HG02588 (cell line): ENCODE results near the gene DNAAF1.
"Not testable (repeated sequence)": the region's sequence is repeated elsewhere in the genome, so short reads cannot be mapped to it uniquely, and the experiment has no call there.

Source experiments
- ATAC-seq: cut with Tn5 transposase; IDR thresholded peaks from one replicate; pipeline ENCODE4 v1.9.1; 2021; ENCODE audit warnings: mild to moderate bottlenecking, moderate library complexity; ENCODE audit not compliant: unreplicated experiment

Gene DNAAF1

DNA sequence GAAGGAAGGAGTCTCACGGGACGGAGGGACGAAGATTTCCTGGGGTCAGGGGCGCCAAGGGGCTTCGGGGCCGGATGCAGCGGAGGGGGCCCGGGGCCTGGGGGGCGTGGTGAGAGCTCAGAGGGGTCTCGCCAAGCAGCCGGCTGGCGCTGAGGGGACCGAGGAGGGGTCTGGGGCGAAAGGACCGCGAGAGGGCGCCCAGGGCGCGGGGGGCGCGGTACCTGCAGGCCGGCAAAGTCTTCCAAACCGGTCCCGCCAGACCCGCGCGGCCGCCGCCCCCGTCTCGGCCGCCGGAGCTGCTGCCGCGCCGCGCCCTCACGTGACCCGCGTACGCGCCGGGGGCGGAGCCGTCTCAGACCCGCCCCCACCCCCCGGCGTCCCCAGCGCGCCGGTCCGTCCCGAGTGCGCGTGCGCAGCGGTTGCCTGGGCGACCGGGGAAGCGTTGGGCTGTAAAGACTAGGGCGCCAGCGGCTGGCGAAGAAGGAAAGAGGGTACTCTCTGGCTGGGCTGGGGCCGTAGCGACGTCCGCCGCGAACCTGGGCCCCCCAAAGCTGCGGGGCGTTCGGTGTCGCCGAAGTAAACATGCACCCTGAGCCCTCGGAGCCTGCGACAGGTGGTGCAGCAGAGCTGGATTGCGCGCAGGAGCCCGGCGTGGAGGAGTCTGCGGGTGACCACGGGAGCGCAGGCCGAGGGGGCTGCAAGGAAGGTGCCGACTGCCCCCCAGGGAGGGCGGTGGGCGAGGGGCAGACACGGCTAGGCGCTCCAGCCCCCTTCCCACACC is at the start of gene DNAAF1, which contains the start of gene HSDL1:
Gene DNAAF1, plus strand, starts transcription at position 450 of the 781 bp plus-strand sequence. Its CDS starts 133 bp downstream, at position 583.
Gene HSDL1, minus strand, starts transcription at position 319 of the 781 bp plus-strand sequence. CDS start 13,856 bp downstream, outside the sequence.
- peak; percentile 77 for ATAC-seq

DNA sequence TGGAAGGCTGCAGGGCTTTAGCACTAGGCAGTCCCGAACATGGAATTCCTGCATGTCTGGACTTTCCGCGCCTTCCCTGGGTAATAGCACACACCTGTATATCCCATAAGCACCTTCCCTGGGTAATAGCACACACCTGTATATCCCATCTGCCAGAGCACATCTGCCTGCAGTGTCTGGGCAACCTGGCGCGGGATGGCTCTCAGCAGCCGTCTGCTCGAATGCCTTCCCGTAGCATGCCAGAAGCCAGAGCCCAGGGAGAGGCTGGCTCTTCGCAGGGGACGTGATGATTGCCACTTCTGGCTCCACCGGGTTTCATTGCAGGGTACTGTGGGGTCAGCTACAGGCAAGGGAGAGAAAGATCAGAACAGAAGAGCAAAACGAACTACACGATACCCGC is 49.6 kb upstream of the DNAAF1 start:
- ATAC-seq, result no peak

DNA sequence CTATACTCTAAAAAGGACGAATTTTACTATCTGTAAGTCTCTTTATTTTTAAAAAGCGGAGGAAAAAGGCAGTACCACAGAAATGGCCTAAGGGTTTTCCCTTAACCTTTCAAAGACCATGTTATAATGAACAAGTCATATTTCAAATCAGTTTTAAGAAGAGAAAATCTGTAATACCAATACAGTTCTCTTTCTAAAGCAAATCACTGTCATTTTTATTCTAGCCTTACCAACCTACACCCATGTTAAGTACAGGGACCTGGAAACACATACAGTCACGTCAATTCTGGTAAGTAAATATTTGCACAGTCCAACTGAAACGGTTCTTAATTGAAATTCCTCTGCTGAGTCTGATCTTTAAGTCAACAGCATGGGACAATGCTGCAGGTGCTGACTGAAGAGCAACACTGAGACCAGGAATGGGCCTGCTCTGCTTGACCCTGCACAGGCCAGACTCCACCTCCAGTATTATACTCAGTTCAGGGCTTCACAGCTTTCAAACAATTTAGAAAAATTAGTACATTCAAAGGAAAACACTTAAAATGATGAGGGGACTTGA is 48.6 kb upstream of the DNAAF1 start:
- ATAC-seq, result no peak

DNA sequence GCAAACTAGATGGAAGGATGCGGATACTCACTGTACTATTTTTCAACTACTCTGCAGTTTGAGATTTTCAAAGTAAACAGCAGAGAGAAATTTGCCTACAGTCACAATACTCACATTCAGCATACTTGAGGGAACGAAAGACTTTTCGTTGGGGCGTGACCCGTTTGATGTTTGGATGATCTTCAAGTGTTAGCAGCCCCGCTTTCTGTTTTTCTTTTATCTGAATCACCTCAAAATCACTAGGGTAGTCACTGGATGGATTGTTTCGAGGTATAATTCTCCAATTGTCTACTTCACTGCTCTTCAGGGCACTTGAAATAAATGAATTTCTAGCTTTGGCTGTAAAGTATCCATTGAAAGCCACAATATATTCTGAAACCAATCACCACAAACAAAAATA is 46.2 kb upstream of the DNAAF1 start:
- ATAC-seq, result no peak

DNA sequence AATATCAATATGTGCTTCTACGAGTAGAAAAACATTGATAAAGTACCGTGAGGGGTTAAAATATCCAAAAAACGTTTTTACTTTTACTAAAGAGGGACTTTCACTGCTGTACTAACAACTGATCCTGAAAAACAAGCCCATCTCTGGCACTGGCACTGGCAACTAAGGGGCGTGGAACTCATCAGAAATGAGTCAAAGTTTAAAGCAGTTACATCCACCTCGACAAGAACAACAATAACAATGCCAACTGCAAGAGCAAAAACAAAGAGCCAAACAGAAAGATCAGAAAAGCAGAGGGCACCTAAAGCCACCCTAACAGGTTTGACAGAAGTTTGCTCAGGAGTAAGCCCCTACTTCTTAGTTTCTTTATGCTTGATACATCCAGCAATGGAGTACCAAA is 41.4 kb upstream of the DNAAF1 start:
- ATAC-seq, result no peak

DNA sequence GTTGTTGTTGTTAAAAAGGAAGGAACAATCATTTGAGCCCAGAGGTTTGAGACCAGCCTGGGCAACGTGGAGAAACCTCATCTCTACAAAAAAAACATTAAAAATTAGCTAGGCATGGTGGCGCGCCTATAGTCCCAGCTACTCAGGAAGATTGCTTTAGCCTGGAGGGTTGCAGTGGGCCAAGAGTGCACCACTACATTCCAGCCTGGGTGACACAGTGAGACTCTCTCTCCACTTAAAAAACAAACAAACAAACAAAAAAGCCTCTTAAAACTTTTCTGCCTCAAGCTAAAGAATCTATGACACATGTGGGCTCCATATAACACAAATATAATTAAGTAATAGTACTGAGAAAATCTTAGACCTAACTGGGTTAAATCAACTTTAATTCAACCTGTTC is 40.9 kb upstream of the DNAAF1 start:
- no peak for ATAC-seq

DNA sequence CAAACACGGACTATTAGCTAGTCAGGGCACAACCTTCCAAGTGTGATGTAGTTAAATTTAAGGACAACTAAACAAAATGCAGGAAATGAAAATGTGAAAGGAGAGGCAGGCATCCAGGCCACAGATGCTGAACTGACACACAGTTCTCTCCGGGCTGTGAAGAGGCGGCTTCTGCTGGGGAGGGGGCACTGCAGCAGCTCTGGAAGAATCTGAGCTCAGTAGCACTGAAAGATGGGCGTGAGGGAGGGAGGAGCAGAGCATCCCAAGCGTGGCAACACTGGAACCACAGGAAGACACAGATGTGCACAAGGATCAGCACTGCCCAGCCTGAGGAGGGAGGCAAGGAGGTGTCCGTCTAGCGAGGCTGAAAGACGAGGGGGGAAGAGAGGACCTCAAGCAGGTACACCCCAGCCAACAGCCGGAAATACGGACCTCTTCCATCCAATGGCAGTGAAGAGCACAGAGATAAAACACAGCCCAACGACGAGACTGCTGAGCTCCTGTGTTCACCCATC is 39.8 kb upstream of the DNAAF1 start:
- no peak for ATAC-seq

DNA sequence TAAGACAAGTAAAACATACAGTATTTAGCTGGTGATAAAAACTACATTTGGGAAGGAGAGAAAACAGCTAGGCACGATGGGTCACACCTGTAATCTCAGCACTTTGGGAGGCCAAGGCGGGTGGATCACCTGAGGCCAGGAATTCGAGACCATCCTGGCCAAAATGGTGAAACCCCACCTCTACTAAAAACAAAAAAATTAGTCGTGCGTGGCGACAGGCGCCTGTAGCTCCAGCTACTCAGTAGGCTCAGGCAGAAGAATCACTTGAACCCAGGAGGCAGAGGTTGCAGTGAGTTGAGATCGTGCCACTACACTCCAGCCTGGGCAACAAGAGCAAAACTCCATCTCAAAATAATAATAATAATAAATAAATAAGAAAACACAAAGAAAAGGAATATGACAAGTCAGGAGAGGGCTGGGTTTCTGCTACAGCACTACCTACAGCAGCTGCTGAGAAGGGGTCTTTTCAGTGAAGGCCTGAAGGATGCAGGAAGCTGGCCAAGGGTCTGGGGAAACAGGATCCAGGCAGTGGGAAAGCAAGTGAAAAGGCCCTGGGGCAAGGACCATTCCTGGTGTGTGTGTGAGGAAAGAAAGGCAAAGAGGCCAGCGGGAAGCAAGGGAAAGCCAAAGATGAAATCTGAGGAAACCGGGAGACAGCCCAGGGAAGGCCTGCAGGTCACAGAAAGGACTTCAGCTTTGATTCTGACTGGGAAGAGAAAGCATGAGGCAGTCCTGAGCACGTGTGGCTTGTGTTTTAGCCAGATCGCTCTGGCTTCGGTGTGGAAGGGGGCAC is 39.0 kb upstream of the DNAAF1 start:
- no peak for ATAC-seq

DNA sequence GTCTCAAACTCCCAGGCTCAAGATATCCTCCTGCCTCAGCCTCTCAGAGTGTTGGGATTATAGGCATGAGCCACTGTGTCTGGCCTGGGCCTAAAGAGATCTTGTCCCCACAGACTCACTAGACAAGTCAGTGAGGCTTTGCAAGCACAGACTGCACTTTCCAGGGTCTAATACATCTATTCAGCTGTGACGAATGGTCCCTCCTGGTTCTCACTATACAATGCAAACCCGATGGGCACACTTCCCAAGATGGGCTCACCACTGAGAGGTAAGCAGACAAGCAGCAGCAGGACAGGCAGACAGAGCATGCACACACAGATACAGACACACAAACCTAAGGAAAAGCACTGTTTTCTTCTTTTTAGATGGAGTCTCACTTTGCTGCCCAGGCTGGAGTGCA is 37.2 kb upstream of the DNAAF1 start:
- no peak for ATAC-seq

DNA sequence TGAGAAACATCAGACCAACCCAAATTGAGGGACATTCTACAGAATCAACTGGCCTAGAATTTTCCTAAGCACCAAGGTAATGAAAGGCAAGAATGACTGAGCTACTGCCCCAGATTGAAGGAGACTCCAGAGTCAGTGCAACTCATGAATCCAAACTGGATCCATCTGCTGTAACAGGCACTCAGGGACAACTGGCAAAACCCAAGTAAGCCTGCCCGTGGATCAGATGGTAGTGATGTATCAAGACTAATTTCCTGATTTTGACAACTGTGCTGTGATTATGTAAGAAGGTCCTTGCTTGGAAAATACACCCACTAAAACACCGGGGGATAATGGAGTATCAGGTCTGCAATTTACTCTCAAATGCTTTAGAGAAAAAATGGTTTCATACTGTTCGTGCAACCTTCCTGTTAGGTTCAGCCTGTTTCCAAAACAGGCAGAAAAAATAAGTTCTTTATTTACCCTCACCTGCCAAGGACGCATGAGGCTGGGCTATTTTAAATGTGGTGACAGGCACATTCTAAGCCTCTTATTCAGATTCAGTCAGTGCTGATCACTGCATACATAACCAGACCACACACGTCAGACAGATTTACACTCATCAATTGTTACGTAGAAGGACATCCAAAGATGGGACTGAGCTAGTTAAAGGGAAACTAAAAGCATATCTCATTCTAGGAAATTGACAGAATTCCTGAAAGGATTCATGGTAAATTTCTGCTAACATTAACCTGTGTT is 35.3 kb upstream of the DNAAF1 start:
- no peak for ATAC-seq

DNA sequence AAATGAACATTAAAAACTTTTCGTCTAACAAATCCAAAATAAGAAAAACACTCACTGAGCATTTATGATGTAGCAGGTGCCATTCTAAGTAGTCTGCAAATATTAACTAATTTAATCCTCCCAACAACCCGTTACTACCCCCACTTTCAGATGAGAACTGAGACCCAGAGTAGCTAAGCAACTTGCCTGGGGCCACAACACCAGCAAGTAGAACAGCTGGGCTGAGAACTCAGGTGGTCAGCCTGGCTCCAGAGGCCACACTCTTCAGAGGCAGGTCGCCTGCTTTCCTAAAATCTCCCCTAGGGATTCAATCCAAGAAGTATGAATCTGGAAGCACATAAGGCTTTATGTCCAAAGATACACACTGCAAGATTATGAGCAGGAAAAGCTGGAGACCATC is 34.6 kb upstream of the DNAAF1 start:
- ATAC-seq, result no peak

DNA sequence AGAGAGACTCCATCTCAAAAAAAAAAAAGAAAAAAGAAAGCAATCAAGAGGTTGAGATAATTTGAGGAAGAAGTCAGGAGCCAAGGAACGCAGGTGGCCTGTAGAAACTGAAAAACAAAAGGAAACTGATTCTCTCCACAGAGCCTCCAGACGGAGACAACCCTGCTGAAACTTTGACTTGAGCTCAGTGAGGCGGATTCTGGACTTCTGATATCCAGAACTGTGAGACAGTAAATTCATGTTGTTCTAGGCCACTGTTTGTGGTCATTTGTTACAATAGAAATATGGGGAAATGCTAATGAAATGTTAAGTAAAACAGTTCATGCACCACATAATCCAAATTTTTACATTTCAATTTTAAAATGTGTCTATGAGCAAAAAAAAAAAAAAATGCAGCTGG is 33.6 kb upstream of the DNAAF1 start:
- no peak for ATAC-seq

DNA sequence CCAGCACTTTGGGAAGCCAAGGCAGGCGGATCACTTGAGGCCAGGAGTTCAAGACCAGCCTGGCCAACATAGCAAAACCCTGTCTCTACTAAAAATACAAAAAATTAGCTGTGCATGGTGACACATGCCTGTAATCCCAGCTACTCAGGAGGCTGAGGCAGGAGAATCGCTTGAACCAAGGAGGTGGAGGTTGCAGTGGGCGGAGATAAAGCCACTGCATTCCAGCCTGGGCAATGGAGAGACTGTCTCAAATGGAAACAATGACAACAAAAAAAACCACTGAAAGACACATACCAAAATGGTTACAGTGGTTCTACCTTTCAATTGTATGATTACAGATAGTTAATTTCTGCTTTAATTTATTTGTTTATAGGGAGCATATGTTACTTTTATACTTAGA is 33.2 kb upstream of the DNAAF1 start:
- not testable (repeated sequence) for ATAC-seq

DNA sequence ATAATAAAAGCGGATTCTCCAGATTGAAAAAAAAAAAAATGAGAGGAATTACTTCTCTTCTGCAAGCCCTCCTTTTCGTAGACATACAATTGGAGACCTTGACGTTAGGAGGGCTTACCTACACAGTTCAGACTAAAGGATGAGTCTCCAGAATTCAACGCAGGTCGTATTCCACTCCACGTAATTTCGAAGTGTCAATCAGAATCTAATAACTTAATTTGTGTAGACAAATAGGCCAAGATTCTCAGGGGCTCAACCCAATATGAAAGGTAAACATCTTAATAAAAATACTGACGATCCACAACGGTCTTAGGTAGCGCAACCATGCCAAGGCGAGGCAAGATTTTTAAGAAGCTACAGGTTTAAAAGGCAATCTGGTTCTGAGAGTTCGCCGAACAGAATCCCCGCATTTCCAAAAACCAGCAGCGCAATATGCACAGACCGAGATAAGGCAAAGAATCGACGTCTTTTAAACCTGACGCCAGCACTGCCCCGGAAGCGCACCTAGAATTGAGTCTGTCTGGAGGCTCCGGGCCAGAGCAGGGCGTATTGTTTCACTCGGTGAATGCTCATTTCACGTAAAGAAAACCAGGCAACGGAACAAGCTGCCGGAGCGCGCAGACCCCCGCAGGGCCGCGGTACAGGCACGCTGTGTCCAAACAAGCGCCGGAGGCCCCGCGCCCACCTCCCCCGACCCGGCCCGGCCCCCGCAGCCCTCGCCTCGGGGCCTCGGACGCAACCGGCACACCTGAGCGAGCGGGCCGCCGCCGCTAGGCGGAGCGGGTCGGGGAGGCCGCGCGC is 29.0 kb upstream of the DNAAF1 start:
- ATAC-seq, result peak; percentile 32

DNA sequence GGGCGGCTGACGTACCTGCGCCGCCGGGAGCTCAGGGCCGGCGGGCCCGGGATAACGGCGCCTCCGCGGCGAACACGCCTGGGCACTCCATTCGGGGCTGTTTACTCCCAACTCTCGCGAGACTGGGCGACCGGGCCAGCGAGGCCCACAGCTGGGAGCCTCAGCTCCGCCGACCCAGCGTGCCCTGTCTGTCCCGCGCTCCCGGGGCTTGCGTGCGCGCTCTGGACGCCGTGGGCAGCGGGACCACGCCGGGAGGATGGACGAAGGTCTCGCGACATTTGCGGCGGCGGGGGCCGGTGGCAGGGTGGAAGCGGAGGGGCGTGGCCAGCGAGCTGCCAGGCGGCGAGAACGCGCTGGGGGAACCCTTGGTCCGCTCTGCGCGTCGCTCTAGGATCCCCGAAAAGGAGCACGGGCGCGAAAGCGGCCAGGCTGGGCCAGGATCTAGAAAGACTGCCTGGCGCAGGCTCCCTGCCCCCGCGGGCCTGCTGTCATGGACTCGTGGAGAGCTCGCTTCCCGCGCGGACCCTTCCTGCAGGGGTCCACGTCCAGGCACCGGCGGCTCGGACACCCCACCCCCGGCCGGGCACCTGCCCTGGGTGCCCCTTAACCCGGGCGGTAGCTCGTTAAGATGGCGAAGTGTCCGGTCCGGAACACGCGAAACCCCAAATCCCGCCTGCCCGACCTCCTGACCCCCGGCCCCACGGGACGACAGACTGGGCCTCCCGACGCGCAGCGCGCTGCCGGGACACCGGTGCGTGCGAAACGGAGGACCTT is 28.2 kb upstream of the DNAAF1 start, which contains the start of gene MBTPS1:
Gene MBTPS1, minus strand, starts transcription at position 223 of the 774 bp plus-strand sequence. CDS start 15,159 bp downstream, outside the sequence.
- peak; percentile 92 for ATAC-seq

DNA sequence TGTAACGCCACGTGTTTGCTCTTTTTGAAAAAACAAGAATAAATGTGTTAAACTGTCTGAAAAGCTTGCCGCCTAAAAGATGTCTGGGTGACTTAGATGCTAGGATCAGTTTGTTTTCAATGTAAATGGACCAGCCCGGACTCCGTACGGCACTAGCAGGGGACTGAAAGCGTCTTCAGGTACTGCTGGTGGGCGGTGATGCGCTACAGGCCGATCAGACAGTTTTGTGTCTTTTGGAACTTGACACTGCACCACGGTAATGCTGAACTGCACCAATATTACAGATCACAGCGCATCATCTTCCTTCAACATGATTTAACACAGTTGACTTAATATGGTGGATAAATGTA is 27.6 kb upstream of the DNAAF1 start:
- ATAC-seq, result no peak

DNA sequence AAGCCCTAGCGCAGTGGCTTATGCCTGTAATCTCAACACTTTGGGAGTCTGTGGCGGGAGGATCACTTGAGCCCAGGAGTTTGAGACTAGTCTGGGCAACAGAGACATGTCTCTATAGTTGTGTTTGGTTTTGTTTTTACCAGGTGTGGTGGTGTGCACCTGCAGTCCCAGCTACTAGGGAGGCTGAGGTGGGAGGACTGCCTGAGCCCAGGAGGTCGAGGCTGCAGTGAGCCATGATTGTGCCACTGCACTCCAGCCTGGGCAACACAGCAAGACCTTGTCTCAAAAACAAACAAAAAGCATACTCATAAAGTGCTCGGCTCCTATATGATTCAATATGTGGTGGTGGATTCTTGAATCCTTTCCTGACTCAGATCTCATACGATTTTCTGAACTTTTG is 26.8 kb upstream of the DNAAF1 start:
- ATAC-seq, result not testable (repeated sequence)

DNA sequence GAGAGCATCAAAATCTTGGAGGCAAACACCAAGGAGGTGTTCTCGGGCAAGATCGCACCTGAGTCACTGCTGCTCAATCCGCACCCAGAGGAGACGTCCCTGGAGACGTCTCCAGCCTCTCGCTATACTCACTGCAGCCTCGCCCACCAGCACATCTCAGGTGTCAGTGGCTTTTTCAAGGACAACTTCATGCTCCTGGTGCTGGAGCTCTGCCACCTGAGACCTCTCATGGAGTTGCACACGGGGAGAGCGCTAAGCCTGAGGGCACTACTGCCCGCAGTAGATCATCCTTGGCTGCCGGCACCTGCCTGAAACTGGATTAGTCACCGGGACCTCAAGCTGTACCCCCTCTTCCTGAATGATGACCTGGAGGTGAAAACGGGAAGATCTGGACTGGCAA is 25.7 kb upstream of the DNAAF1 start:
- no peak for ATAC-seq

DNA sequence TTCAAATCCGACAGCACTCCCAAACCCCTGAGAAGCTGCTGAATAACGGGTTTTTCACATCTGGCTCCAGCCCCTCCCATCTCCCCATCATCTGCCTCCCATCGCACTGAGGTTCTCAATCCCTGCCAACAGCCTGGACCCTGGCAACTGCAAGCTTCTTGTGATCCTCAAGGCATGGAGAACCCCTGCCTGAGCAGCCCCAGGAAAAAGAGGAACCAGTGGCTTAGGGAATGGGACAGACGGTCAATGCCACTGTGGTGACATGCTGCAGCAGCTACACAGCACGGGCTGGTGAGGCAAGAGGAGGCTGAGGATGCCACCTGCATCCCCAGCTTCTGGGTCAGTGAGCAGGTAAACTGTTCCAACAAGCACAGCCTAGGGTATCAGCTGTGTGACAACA is 25.1 kb upstream of the DNAAF1 start:
- no peak for ATAC-seq
